Measurements from ENCODE around the gene SELENOO.

Gene SELENOO

DNA sequence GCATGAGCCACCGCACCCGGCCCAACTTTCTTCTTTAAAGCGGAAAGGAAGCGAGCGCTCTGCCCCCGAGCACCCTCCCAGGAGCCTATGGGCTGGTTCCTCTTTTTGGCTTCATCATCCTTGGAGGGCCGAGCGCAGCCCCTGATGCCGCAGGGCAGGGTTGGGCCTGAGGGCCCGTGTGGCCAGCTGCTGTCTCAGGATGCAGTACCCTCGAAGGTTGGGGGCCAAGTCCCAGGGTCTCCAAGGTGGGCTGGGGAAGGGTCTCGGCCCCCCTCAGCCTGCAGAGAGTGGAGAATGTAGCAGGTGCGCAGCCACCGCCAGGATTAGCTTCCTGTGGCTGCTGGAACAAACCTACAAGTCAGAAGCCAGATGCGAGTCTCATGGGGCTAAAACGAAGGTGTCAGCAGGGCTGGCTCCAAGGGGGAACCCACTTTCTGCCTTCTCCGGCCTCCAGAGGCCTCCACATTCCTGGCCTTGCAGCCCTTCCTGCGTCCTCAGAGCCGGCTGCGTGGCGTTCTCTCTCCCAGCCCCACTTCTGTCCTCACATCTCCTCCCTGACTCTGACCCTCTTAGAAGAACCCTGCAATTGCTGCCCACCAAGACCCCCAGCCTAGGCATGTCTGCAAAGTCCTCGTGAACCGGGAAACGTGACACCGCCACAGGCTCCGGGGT lies 27.4 kb upstream of the SELENOO start:
- no peak for DNase-seq

DNA sequence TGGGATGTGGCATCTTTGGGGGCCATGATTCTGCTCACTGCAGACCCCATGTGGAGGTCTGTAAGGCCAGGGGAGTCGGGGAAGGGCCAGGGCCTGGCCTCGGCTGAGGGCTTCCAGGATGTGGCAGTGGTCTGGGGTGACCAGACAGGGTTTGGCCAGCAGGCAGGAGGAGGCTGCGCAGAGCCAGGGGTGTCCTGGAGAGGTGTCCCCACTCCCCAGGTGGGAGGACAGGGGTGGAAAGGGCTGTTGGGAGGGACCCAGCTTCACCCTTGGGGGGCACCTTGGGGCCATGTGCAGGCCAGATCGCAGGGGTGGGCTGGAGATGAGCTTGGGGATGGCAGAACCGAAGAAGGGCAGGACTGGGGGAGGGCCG lies 26.8 kb upstream of the SELENOO start:
- no peak for DNase-seq

DNA sequence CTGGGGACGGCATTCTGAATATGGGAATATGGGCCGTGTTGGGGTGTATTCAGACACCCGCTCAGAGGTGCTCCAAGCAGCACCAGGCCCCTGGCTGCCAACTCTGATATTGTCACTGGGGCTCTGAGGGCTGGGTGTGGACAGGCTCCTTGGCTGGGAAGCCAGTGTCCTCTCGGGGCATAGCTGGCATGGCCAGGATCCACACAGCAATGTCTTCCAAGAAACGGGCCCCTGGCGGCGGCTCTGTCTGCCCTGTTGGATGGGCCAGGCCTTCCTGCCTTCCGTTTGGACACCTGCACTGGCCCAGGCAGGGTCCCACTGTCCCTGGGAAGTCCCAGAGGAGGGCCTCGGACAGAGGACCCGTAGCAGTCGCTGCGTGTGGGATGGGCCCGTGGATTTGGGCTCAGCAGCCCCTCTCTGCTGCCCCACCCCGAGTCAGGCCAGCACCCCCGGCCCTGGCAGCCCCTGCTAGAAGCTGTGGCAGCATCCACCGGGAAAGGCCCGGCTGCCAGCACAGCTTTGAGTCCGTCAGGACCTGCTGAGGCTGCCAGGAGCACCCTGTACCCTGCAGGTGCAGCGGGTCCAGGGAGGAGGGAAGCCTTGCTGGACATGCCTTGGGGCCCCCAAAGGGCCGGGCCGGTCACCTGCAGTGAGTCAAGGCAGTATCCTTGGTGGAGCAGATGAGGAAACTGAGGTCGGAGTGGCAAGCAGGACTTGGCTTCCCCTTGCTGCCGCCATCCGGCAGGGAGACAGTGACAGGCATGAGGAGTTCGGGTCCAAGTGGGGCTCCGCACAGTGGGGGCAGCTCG lies 26.2 kb upstream of the SELENOO start:
- DNase-seq, result no peak

DNA sequence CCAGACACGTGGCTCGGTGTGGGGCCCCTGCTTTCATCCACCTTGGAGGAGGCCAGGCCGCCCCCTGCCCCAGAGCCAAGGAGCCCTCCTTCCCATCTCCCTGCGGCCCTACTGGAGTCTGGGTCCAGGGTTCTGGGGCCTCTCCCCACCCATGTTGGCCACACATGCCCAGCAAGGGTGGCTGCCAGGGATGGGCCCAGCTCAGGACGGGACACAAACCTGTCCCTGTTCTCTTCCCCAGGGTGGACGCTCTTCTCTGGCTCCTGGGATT lies 25.7 kb upstream of the SELENOO start:
- no peak for DNase-seq

DNA sequence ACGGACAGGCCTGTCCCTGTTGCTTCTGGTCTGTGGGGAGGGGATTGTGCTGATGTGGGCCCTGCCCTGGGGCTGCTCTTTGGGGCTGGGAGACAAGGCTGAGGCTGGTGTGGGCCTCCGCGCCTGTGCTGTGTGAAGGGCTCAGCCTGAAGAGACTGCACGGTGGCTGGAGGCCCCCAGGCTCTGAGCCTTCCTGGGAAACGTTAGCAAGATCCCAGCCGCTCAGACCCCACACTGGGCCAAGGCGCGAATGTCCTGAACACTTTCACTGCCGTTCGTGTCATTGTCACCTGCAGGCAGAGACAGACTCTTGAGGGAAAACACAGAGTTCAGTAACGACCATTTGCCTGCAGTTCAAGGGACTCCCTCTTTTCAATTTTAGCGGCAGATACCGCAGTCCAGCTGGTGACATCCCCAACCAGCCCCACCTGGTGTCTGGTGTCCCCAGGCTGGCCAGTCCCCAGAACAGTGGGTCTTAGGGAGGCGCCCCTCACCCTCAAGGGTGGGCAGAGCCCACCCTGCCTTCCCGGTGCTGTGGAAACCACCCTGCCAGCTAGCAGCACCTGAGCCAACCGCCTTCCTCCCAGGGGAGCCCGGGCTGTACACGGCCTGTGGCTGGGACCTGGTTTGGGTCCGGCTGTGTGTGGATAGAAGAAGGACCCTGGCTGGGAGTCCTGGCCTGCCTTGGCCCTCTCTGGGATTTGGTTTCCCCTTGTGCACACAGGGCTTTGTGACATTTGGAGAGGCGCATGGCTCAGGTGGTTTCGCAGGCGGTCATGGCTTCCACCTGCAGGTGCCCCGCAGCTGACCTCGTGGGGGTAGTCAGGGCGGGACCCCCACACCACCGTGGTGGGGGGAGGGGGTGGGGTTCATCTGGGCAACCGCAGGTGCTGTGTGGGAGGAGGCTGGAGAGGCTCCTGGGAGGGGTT lies 24.6 kb upstream of the SELENOO start:
- DNase-seq, result no peak

DNA sequence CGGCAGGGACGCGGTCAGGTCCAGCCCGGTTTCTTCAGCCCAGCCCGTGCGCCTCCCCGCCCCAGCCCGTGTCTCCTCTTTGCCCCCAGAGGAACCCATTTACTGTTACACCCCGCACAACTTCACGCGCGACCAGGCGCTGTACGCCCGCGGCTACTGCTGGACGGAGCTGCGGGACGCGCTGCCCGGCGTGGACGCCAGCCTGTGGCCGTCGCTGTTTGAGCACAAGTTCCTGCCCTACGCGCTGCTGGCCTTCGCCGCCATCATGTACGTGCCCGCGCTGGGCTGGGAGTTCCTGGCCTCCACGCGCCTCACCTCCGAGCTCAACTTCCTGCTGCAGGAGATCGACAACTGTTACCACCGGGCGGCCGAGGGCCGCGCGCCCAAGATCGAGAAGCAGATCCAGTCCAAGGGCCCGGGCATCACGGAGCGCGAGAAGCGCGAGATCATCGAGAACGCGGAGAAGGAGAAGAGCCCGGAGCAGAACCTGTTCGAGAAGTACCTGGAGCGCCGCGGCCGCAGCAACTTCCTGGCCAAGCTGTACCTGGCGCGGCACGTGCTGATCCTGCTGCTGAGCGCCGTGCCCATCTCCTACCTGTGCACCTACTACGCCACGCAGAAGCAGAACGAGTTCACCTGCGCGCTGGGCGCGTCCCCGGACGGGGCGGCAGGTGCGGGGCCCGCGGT lies 23.8 kb upstream of the SELENOO start:
- DNase-seq, result no peak

DNA sequence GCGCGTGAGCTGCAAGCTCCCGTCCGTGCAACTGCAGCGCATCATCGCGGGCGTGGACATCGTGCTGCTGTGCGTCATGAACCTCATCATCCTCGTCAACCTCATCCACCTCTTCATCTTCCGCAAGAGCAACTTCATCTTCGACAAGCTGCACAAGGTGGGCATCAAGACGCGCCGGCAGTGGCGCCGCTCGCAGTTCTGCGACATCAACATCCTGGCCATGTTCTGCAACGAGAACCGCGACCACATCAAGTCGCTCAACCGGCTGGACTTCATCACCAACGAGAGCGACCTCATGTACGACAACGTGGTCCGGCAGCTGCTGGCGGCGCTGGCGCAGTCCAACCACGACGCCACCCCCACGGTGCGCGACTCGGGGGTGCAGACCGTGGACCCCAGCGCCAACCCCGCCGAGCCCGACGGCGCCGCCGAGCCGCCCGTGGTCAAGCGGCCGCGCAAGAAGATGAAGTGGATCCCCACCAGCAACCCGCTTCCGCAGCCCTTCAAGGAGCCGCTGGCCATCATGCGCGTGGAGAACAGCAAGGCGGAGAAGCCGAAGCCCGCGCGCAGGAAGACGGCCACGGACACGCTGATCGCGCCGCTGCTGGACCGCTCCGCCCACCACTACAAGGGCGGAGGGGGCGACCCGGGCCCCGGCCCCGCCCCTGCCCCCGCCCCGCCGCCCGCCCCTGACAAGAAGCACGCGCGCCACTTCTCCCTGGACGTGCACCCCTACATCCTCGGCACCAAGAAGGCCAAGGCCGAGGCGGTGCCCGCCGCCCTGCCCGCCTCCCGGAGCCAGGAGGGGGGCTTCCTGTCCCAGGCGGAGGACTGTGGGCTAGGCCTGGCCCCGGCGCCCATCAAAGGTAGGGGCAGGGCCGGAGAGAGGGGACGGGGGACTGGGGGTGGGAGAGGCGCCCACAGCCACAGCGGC lies 23.0 kb upstream of the SELENOO start:
- DNase-seq, result no peak

DNA sequence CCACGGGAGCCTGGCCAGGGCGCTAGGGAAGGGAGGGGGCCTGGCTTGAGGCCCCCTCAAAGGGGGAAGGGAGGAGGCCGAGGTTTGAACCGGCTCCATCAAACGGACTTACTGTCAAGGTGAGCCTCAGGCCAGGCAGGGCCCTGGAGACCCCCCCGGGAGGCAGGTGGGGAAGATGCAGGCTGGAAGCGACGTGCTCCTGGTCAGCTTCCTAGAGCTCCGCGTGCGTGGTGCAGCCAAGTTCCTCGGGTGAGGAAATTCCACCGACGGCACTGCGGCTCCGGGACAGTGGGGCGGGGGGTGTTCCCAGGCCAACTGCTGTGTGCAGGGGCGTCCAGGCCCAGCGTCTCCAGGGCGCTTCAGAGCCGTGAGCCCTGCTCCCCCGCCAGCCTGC lies 22.3 kb upstream of the SELENOO start:
- no peak for DNase-seq

DNA sequence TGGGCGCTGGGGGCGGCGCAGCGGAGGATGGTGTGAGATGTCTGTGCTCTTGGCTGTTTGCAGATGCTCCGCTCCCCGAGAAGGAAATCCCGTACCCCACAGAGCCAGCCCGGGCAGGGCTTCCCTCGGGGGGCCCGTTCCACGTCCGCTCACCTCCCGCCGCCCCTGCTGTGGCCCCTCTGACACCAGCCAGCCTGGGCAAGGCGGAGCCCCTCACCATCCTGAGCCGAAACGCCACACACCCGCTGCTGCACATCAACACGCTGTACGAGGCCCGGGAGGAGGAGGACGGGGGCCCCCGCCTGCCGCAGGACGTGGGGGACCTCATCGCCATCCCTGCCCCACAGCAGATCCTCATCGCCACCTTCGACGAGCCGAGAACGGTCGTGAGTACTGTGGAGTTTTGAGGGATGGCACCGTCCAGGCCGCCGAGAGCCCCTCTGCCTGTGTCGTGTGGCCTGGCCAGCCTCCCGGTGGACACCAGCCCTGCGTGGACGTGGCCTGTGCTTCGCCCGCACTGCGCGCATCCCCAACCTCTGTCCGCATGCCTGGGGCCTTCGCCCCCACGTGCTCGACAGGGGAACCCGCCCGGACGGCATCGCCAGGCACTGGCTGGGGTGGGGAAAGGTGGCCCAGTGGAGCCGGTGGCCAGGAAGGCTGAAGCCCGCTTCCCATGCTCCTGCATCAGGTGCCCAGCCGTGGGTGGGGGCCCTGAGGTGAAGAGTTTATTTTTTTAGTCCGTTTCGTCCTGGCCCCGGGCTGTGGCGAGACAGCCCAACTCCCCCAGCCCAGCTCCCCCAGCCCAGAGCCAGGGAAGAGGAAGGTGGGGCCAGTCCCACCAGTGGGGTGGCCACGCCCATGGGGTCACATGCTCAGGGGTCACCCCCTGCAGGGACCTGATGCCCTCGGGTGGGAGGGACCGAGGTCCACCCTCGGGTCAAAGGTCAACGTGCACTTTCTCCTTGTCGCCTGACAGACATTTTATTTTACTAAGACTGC lies 21.6 kb upstream of the SELENOO start:
- no peak for DNase-seq

DNA sequence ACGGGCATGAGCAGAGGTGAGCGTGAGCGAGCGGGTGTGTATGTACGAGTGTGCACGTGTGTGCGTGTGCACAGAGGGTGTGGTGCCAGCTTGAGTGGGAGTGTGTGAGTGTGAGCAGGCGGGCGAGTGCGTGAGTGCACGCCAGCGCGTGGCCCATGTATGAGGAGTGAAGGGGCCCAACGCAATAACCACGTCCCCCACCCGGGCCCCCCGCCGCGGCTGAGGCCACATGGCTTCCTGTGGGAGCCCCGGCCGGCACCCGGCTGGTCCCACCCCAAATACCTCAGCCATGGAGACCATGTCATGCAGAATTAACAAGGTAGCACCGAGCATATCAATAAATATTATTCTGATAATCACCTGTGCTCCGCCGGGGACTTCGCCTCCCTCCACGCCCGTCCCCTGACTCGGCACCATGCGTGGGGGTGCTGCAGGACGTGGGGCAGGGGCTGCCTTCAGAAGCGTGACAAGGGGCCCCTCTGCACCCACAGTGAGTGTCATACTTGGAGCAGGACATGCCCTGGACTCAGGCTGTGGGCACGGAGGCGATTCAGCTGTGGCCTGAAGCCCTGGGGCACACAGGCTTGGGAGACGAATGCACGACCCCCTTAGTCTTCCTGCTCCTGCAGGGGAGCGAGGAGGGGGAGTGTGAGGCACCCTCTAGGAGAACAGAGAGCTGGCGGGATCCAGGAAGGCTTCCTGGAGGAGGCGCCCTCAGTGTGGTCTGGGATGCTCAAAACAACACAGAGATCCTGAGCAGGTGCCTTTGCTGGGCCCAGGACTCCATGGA lies 20.7 kb upstream of the SELENOO start:
- no peak for DNase-seq

DNA sequence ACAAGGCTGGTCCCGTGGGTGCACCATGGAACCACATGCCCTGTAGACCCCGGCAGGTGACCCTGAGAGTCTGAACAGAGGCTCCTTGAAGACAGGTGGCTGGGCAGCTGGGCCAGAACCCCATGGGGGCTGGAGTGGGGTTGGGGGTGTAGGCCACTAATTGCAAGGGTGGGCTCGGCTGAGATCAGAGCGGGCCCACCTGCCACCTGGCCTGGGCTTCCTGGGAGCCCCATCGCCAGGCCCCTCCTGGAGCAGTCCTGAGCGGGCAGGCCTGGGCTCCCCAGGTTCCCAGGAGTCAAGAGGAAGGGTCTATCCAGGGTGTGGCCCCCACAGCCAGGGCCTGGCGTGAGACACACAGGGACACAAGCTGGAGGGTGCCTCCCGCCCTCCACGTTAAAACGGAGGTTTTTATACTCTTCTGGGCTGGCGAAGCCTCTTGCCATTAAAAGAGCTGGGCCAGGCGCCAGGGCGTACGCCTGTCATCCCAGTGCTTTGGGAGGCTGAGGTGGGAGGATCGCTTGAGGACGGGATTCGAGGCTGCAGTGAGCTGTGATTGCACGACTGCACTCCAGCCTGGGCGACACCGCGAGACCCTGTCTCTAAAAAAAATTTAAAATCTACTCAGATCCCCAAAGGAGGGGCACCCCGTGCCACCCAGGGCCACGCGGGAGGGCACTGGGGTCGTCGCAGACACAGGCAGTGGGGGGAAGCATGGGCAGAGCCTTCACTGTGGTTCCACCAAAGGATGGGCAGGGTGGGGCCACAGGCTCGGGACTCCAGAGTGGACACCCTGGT lies 19.9 kb upstream of the SELENOO start:
- DNase-seq, result no peak

DNA sequence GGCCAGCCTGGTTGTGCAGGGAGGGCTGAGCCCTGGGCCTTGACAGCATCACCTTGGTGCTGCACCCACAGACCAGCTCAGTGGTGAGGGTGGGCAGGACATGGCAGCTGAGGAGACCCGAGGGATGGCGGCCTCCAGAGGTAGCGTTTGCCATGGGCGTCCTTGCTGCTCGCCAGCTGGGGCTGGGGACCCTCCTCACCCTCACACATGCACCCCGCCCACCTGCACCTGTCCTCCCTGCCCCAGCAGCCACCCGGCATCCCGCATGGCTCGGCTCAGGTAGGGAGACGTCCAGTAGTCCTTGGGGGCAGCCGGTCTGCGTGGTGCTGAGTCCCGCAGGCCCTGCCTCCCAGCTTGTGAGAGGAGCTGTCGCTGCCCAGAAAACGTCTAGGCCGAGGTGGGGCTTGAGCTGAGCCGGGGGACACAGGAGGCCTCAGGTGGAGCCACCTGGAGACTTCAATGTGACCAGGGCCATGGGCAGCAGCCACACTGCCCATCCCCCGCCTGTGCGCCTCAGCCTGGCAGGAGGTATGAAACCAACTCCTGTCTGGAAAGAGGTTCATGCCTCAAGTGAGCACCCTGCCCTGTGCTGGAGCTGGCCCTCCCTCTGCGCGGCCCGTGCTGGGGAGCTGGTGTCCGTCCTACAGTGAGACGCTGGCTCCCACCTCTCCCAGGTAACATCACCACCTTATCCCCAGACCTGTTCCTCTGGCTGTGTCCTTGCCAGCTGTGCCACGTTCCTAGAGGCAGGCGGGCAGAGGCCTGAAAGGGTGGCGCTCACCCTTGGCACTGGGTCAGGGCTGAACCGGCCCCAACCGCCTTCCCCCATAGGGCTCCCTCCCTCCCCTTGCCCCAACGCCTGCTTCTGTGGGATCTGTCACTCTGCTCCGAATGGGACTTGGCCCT lies 18.4 kb upstream of the SELENOO start:
- no peak for DNase-seq

DNA sequence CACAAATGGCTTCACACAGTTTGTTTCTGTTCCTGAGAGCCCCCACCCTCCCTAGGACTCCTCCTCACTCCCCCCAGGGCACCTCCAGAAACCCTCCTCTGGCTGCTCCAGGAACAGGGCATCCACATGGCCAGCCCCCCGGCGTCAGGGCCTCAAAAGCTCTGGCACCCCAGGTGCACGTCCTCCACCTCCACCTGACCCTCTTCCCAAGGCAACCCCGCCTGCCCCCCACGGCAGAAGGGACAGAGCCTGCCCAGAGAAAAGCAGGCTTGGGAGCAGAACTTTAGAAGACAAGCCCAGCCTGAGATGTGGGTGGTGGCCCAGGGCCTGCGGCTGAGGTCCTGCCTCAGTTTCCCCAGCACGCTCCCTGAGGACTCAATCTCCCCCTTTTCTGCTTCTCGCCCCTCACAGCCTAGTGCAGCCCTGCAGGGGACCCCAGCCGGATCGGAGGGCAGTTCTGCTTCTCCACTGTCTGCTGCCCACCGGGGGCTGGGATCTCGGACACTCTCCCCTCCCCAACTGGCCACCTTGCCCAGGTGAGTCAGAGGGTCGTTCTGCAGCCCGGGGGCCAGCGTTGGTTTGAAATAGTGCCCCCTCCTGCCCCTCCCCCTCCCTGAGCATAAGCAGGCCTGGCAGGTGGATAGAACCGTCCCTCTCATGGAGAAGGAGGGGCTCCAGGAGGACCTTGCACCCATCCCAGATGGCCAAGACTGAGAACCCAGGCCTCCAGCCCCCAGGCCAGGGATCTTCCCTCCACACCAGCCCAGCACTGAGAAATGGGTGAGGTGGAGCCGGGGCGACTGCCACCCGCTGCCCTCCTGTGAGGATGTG lies 17.5 kb upstream of the SELENOO start:
- DNase-seq, result no peak

DNA sequence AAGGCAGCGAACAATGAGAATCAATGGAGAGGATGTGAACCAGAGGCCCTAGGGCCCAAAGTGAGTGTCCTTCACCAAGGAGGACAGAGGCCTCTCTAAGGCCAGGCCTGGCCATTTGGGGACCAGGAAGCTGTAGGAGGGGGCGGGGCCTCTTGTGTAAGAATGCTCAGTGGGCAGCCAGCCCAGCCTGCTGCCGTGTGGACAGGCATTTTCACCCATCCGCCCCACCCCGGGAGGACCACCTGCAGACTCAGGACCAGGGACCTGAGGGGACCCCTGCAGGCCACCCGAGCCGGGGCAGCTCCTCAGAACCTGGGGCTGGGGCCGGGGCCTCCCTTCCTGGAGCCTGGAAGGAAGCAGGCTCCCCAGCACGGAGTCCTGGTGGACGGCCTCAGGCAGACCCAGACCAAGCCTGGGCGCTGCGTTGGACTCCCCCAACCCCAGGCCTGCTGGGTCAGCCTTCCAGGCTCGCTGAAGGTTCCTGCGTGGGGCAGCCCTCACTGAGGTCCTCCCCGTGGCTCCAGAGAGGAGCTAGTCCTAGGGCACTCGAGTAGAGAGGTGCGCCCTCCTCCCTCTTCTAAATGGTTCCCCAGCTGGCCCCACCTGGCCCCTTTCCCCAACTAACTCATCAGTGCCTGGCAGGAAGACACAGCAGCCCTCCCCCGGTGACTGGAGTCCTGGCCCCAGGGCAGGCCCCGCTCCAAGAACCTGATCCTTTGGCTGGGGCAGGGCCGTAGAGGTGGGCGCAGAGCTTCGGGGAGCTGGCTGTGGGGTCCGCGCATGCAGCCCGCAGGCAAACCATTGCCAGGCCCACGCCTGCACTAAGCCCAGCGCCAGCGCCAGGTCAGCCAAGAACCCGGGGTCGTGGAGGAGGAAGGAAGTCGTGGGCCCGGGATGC lies 16.6 kb upstream of the SELENOO start:
- DNase-seq, result no peak

DNA sequence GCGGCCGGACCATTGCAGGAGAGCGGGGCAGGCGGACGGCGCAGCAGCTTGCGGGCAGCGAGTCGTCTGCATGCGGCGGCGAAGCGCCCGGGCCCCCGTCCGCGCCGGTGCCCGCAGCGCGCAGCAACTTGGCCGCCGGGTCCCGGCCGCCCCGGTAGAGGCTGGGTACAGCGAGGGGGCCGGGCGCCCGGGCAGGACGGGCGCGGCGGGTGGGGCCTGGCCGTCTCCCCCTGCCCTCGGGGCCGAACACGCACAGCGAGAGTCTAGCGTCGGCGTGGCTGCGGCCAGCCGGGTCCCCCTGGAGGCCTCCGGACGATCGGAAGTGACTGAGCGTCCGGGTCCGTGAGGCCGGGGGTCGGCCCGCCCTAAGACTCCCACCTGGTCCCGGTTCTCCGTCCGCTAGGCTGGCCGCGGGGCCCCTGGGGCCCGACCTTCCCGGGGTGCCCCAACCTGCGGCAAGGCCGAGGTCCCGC lies 15.9 kb upstream of the SELENOO start:
- DNase-seq, result no peak

Data from stimulated activated CD8-positive, alpha-beta memory T cell treated with anti-CD3 and anti-CD28 coated beads, Interleukin-4, amount 100 ng/mL, for 48 hours (primary cell).